HepG2 (cell line): ENCODE data around the gene NRL. TPM values are rescaled to one million over a fixed set of nuclear protein-coding genes. Genes with fewer than 3 reads are reported as not detected.

Experiments used
- AGO2 ChIP-seq: fragments of 200-400 bp; formaldehyde crosslinking; optimal IDR thresholded peaks from 2 replicates; pipeline ENCODE3; 2017; ENCODE audit warnings: mild to moderate bottlenecking, low read depth, low read length, moderate library complexity
- CENPBD1 ChIP-seq: sonication (generic); formaldehyde crosslinking; IDR thresholded peaks from 2 replicates; pipeline ENCODE4 v1.8.0; 2022; ENCODE audit warnings: missing genetic modification reagents, low read depth, mild to moderate bottlenecking, borderline replicate concordance
- DNMT1 ChIP-seq: sonication (generic); formaldehyde crosslinking; IDR thresholded peaks from 2 replicates; pipeline ENCODE4 v1.5.1; 2020; ENCODE audit warnings: mild to moderate bottlenecking, missing genetic modification reagents
- DNMT3B ChIP-seq: conservative IDR thresholded peaks from 2 replicates; pipeline ENCODE4 v1.6.1; 2016; ENCODE audit warnings: missing biosample characterization, control low read depth
- HMGA1 ChIP-seq: sonication (generic); formaldehyde crosslinking; conservative IDR thresholded peaks from 2 replicates; pipeline ENCODE4 v1.4.0; 2020; ENCODE audit warnings: missing genetic modification reagents
- HNF1A ChIP-seq, 2 experiments: sonication (generic) in 1 of 2; formaldehyde crosslinking in 1 of 2; IDR thresholded peaks; 2 replicates each; pipeline versions ENCODE4 v1.4.0 to v1.6.1; 2016 to 2020; ENCODE audit warnings: borderline replicate concordance in 1 of 2, low read depth in 1 of 2, mild to moderate bottlenecking in 1 of 2, missing genetic modification reagents in 1 of 2
- HOXD1 ChIP-seq: sonication (generic); formaldehyde crosslinking; IDR thresholded peaks from 2 replicates; pipeline ENCODE4 v1.5.0; 2020; ENCODE audit warnings: missing genetic modification reagents
- MTA1 ChIP-seq: sonication (generic); formaldehyde crosslinking; IDR thresholded peaks from 2 replicates; pipeline ENCODE4 v1.4.0; 2020; ENCODE audit warnings: missing genetic modification reagents, mild to moderate bottlenecking, borderline replicate concordance
- NR3C1 ChIP-seq: sonication (generic); formaldehyde crosslinking; IDR thresholded peaks from 2 replicates; pipeline ENCODE4 v1.4.0; 2020; ENCODE audit warnings: missing genetic modification reagents
- RBFOX2 ChIP-seq: fragments of 200-400 bp; formaldehyde crosslinking; IDR thresholded peaks from 2 replicates; pipeline ENCODE4 v1.6.1; 2017; ENCODE audit warnings: low read depth, mild to moderate bottlenecking, low read length
- RBM22 ChIP-seq: fragments of 200-400 bp; formaldehyde crosslinking; optimal IDR thresholded peaks from 2 replicates; pipeline ENCODE3; 2017; ENCODE audit warnings: mild to moderate bottlenecking, low read length, moderate library complexity
- RFX3 ChIP-seq: IDR thresholded peaks from 2 replicates; pipeline ENCODE4 v1.6.1; 2016; ENCODE audit warnings: missing biosample characterization, missing genetic modification reagents
- RXRA ChIP-seq: sonication (generic); formaldehyde crosslinking; IDR thresholded peaks from 2 replicates; pipeline ENCODE4 v1.5.1; 2020; ENCODE audit warnings: missing genetic modification reagents
- UBTF ChIP-seq: sonication (generic); formaldehyde crosslinking; IDR thresholded peaks from 2 replicates; pipeline ENCODE4 v1.4.0; 2020; ENCODE audit warnings: mild to moderate bottlenecking, missing genetic modification reagents
- XBP1 ChIP-seq: sonication (generic); formaldehyde crosslinking; IDR thresholded peaks from 2 replicates; pipeline ENCODE4 v1.5.0; 2020; ENCODE audit warnings: missing genetic modification reagents
- ZC3H4 ChIP-seq: sonication (generic); formaldehyde crosslinking; IDR thresholded peaks from 2 replicates; pipeline ENCODE4 v1.4.0; 2020; ENCODE audit warnings: missing genetic modification reagents, borderline replicate concordance
- ZNF333 ChIP-seq: sonication (generic); formaldehyde crosslinking; IDR thresholded peaks from 2 replicates; pipeline ENCODE4 v1.4.0; 2020; ENCODE audit warnings: mild to moderate bottlenecking, missing genetic modification reagents, borderline replicate concordance
- ZNF431 ChIP-seq: sonication (generic); formaldehyde crosslinking; IDR thresholded peaks from 2 replicates; pipeline ENCODE4 v1.9.0; 2022; ENCODE audit warnings: missing genetic modification reagents, low read depth, mild to moderate bottlenecking, borderline replicate concordance
- ZXDC ChIP-seq: sonication (generic); formaldehyde crosslinking; IDR thresholded peaks from 2 replicates; pipeline ENCODE4 v1.5.0; 2020; ENCODE audit warnings: mild to moderate bottlenecking, missing genetic modification reagents
- polyA plus RNA-seq, 8 experiments: library from polyadenylated mRNA; depleted of rRNA in 3 of 8; stranded (reverse) in 7 of 8; unstranded in 1 of 8; fragments of >200 nt; fragmentation: Illumina TruSeq in 4 of 8; extraction: Trizol in 4 of 8; gene quantifications; 2 replicates each; pipeline versions ENCODE4 v1.2.1 to v1.2.3, GENCODE V29; 2011 to 2016; ENCODE audit warnings: low read depth in 4 of 8, missing spikeins in 1 of 8, mixed read lengths in 1 of 8; ENCODE audit not compliant: insufficient read depth in 1 of 8
- total RNA-seq, 5 experiments: library from RNA; depleted of rRNA; stranded (reverse); fragments of >200 nt; fragmentation: Illumina TruSeq; extraction: Trizol; gene quantifications; 2 replicates each; pipeline ENCODE4 v1.2.3, GENCODE V29; 2016; ENCODE audit warnings: low read depth in 1 of 5

The NRL gene
- total and polyA plus RNA-seq, 2 of the 13 experiments (the other 11 are each of a cell fraction or from before 2014, with no cell fraction given) = 2.5 to 4.7 TPM

- 0 out of 2 replicates have a peak, but pooled peaks have one; percentile 24 for TF ChIP-seq ZXDC
- TF ChIP-seq HNF1A (IDR thresholded peaks at IDR 0.05; ENCODE audit: low read depth) = no peak
- no peak for TF ChIP-seq HNF1A (CRISPR knock-in tag; IDR thresholded peaks at IDR 0.05; ENCODE audit: borderline replicate concordance)
- TF ChIP-seq ZC3H4 (CRISPR knock-in tag) = no peak
- no peak for TF ChIP-seq UBTF (CRISPR knock-in tag)
- no peak for TF ChIP-seq RFX3 (CRISPR knock-in tag)
- no peak for TF ChIP-seq CENPBD1
- 0 out of 2 replicates have a peak, but pooled peaks have one; percentile 28 for TF ChIP-seq ZNF431 (CRISPR knock-in tag)
- no peak for TF ChIP-seq DNMT3B
- TF ChIP-seq RXRA = no peak
- peak; percentile 45; the same call in 1 of the 2 replicates for TF ChIP-seq RBFOX2
- TF ChIP-seq DNMT1 (CRISPR knock-in tag) = 0 out of 2 replicates have a peak, but pooled peaks have one; percentile 16
- TF ChIP-seq HMGA1 (CRISPR knock-in tag) = no peak
- peak; percentile 54 for TF ChIP-seq RBM22
- peak; percentile 59; the same call in 1 of the 2 replicates for TF ChIP-seq ZNF333 (CRISPR knock-in tag)
- peak; percentile 81 for TF ChIP-seq AGO2
- TF ChIP-seq MTA1 (CRISPR knock-in tag) = peak; percentile 60; the same call in 1 of the 2 replicates
- no peak for TF ChIP-seq HOXD1 (CRISPR knock-in tag)
- TF ChIP-seq NR3C1 (CRISPR knock-in tag) = no peak
- TF ChIP-seq XBP1 (CRISPR knock-in tag) = no peak
Measured at GRCh38 chr14:24159777-24160498, 45.2 kb upstream of the NRL start (continued).
